ENCODE measurements around the gene CCDC27.
A peak's percentile ranks its signal among the peaks of the same experiment; 100 is the strongest.
"Not testable (repeated sequence)": the region's sequence is repeated elsewhere in the genome, so short reads cannot be mapped to it uniquely, and the experiment has no call there.

CCDC27 gene

DNA sequence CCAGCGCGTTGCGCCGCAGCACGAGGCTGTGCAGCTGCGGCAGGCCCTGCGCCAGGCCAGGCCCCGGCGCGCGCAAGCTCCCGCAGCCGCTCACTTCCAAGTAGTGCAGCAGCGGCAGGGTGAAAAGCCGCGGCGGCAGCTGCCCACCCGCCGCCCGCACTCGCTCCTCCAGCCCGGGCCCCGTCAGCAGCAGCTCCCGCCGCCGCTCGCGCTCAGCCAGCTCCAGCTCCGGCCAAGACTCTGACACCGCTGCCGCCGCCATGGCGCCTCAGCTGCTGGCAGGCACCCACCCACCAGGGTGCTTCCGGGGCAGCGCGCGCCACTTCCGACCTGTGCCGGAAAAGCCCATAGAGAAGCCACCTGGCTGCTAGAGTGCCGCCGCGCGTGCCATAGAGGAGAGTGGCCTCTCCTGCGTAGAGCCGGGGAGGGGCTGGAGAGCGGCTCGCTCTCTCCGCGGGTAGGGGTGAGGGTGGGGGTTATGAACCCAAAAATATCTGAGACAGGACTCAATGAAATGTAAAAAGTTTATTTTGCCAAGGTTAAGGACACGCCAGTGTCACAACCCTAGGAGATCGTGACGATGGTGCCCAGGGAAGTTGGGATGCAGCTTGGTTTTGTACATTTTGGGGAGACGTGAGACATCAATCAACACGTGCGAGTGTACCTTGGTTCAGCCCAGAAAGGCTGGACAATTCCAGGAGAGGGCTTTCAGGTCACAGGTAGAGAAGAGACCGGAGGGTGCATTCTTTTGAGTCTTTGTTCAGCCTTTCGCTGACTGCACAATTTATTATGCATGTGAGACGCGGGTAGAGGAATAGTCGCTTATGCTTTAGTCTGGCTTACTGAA is 44.2 kb downstream of the CCDC27 start, which contains the start of gene LRRC47:
TSS of gene LRRC47 (minus strand) at position 284 of the 847 bp plus-strand sequence. CDS start at position 262, 22 bp downstream.
- peak; percentile 92 for DNase-seq (ENCODE audit: low read depth)

DNA sequence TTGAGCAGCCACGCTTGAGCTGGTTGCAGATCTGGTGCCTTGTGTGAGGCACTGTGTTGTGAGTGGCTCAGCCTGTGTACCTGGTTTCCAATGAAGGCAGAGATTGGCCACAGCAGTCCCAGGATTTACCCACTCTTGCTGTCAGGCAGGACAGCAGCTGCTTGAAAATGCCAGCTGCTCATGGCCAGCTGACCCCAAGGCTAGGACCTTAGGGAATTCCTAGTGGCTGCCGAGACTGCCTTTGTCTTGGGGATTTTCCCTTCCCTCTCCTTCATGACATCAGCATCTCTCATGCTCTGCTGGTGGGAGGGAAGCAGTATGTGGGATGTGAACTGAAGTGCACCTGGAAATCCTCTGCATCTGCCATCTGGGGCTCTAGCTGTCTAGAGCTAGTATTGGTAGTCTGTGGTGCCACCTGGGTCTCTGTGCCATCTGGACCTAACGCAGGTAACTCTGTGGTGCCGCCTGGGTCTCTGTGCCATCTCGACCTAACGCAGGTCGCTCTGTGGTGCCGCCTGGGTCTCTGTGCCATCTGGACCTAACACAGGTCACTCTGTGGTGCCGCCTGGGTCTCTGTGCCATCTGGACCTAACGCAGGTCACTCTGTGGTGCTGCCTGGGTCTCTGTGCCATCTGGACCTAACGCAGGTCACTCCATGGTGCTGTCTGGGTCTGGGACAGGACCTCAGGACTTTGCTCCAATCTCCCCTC is 47.9 kb downstream of the CCDC27 start:
- no peak for DNase-seq (ENCODE audit: low read depth)

DNA sequence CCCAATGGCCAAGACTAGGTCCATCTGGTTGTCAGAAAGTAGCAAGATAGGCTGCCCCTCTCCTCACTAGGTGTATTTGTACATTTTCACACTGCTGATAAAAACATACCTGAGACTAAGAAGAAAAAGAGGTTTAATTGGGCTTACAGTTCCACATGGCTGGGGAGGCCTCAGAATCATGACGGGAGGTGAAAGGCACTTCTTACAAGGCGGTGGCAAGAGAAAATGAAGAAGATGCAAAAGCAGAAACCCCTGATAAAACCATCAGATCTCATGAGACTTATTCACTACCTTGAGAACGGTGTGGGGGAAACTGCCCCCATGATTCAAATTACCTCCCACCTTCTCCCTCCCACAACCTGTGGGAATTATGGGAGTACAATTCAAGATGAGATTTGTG is 48.5 kb downstream of the CCDC27 start:
- DNase-seq (ENCODE audit: low read depth), result not testable (repeated sequence)

DNA sequence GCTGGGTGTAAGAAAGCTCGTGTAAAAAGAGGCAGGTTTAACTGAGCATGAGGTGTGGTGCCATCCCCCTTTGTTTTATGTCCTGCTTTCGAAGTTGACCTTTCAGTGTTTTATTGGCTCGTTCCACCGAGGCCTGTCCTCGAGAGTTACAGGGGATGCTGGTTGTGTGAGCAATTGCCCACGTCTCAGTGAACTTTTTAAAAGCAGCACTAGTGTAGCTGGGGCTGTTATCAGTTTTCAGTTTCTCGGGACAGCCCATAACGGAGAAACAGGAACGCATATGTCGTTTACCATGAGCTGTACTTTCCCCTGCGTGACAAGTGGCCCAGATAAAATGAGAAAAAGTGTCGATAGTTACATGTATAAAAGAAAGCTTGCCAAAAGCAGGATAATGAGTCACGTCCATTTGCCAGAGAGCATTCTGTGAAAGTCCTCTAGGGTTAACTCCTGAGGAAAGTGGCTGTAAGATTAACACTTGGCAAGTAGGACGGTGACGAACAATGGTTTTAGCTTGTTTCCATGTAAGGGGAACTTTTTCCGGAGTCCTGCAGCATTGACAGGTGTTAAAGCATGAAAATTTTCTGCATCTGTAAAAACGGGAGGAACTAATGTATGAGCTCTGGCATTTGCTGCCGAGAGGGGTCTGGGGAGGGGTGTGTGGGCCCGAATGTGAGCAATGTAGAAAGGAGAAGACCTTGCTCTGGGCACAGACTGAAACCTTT is 51.8 kb downstream of the CCDC27 start:
- no peak for DNase-seq (ENCODE audit: low read depth)

DNA sequence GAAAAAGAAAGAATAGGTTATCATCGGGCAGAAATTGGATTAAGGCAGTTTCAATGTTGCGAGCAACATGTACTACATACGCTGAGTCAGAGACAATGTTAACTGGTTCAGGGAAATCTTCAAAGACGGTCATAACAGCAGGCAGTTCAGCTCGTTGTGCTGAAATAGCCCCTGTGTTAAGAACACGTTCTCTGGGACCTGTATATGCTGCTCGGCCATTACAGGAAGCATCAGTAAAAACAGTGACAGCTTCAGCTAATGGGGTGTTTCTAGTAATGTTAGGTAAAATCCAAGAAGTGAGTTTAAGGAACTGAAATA is 52.3 kb downstream of the CCDC27 start:
- DNase-seq (ENCODE audit: low read depth), result not testable (repeated sequence)

DNA sequence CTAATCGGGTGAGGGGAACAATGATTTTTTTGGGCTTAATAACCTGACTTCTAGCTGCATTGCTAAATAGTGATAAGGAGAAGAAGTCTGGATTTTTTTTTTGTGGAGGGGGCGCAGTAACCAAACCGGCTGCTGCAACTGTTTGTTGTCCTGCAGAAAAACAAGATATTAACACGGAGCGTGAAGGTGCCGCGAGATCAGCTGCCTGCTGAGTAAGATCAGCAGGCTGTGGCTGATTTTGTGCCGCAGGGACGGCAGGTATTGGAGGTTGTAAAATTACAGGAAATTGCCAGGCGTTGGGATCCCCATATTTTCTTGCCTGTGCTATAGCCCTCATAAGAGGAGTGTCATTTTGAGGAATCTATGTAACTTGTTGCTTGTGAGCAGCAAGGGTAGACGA is 52.8 kb downstream of the CCDC27 start:
- no peak for DNase-seq (ENCODE audit: low read depth)

DNA sequence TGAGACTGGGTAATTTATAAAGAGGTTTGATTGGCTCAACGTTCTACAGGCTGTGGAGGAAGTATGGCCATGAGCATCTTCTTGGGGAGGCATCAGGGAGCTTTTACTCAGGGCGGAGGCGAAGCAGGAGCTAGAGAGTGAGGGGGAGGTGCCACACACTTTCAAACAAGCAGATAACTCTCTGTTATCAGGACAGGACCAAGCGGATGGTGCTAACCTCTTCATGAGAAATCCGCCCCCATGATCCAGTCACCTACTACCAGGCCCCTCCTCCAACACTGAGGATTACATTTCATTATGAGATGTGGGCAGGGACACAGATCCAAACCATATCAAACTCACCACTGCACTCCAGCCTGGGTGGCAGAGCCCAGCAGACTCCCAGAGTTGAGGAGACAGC is 55.5 kb downstream of the CCDC27 start:
- no peak for DNase-seq (ENCODE audit: low read depth)

DNA sequence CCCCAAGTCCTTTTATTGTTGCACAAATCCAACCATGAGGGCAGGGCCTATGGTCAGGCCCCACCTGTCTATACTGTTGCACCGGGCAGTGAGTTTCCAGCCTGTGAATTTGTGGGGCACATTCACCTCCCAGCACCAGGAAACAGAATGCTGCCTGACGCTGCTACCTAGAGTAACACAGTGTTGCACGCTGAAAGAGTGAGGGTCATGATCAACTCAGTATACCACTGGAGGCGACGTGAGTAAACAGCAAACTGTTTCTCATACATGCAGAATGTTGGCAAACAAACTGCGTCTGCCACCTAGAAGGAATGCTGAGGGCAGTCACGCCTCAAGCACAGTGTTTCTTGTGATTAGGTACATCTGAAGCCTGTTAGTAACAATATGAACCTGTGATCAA is 57.4 kb downstream of the CCDC27 start:
- no peak for DNase-seq (ENCODE audit: low read depth)

DNA sequence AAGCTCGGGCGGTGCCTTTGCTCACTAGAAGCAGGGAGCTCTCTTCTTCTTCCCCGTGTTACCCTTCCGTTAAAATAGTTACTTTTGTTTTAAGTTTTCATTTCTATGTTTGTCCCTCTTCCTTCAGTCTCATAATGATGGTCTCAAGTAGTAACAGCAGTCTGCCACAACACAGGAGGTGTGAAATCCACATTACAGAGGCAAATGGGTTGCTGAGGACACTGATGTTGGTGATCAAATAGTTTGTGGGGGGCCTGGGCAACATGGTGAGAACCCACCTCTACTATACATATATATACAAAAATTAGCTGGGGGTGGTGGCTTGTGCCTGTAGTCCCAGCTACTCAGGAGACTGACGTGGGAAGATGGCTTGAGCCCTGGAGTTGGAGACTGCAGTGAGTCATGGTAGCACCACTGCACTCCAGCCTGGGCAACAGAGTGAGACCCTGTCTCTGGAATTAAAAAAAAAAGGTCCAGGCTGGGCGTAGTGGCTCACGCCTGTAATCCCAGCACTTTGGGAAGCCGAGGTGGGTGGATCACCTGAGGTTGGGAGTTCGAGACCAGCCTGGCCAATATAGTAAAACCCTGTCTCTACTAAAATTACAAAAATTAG is 58.0 kb downstream of the CCDC27 start:
- not testable (repeated sequence) for DNase-seq (ENCODE audit: low read depth)

DNA sequence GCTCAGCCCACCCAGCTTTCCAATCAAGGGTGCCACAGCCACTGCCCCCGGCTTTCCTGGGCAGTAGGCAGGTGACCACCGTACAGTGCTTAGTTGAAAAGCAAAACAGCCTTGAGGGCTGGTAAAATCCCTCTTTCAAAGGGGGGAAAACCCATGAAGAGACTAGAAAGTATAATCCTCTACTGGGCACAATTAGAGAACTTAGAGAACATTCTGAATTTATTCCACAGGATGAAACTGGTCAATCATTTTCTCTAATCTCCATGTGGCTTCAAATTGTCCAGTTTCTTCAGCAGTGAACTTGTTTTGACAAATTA is 59.3 kb downstream of the CCDC27 start:
- no peak for DNase-seq (ENCODE audit: low read depth)

DNA sequence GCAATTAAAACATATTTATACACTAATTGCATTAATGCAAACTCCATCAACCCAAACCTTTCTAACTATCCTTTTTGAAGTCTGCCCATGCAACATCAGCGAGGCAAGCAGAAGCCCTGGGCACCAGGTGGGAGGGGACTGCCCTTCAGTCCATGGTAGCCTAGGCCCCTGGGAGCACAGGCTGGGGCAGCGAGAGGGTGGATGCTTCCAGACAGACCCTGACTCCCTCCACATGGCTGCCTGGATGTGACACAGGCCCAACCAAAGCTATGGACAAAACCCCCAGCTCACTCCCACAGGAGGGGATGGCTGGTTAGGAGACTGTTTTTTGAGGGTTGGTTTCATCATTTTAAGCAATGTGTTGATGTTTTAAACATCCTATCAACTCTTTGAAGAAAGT is 61.8 kb downstream of the CCDC27 start:
- no peak for DNase-seq (ENCODE audit: low read depth)

DNA sequence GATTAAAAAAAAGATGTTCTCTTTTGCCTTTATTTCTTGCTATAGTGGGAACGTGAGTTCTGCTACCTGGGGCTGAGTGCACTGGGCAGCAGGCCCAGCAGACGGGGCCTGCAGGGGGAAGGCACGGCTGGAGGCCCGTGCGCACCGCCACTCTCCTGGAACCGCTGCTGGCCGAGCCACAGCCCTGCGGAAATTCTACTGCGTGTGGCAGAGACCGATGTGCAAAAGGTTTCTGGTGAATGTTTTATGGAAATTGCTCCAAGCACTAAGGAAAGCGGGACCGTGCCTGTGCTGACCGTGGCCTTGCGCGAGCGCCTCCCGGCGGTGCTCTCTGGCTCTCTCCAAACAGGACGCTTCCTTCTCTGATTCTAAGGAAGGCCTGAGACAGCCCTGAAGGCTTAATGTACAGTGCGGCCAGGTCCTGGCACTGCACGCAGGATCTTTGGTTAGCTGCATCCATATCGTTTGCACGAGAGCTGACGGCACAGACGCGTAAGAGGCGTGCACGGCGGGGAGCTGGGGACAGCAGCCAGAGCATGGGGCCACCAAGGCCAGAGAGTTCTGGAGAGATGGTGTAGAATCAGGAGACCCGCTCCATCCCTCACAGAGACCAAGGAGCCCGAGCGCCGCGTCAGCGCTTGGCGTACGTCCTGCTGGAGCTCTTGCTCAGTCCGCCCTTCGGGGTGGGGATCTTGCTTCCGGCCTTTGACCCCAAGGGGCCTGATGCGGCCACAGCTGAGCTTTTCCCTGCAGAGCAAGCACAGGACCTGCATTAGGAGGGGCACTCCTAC is 62.7 kb downstream of the CCDC27 start:
- DNase-seq (ENCODE audit: low read depth), result no peak

DNA sequence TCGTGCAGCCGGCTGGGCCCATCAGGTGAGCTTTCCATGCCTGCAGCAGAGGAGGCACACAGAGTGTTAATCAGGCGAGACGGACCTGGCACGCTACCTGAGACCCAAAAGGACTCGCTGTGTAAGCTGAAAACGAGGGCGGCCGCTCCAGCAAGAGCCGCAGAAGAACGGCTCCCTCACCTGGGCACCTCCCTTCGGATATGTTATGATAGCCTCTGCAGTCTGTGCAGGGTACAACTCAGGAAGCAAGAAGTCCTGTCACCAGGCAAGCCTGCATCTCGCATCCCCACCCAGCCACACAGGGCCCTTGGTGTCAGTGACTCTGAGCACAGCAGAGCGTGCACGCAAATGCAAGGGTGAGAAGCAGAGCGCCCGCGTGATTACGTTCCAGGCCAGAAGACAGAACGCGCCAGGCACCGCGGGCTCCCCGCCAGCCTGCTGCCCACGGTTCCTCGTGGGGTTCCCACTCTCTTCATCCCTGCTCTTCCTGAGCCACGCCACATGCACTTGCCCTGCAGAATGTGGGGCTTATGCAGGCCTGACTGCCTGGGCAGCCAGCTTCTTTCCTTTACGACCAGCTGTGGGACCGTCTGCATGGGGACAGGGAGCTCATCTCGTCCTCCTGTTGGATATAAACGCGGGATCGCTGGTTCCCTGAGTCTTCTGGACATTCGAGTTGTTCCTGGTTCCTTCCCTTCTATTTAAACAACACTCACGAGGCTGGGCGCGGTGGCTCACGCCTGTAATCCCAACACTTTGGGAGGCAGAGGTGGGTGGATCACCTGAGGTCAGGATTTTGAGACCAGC is 64.3 kb downstream of the CCDC27 start:
- DNase-seq (ENCODE audit: low read depth), result no peak

DNA sequence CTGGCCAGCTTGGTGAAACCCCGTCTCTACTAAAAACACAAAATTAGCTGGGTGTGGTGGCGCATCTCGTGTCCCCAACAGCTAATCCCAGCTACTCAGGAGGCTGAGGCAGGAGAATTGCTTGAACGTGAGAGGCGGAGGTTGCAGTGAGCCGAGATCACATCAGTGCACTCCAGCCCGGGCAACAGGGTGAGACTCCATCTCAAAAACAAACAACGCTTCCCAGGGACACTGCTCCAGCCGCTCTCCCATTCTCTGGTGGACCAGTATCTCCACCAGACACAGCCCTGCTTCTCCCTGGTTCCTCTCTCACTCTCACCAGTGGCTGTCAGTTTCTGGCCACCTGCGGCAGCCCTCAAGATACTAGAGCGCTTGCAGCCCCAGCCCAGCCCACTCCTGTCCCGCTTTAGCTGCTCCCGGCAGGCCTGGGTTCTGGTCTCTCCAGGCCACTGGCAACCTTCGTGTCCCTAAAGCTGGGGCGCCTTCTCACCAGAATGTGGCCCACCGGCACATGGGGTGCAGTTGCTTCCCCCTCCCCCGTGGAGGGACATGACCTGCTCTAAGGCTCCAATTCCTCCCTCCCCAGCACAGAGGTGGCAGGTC is 65.0 kb downstream of the CCDC27 start:
- DNase-seq (ENCODE audit: low read depth), result no peak

DNA sequence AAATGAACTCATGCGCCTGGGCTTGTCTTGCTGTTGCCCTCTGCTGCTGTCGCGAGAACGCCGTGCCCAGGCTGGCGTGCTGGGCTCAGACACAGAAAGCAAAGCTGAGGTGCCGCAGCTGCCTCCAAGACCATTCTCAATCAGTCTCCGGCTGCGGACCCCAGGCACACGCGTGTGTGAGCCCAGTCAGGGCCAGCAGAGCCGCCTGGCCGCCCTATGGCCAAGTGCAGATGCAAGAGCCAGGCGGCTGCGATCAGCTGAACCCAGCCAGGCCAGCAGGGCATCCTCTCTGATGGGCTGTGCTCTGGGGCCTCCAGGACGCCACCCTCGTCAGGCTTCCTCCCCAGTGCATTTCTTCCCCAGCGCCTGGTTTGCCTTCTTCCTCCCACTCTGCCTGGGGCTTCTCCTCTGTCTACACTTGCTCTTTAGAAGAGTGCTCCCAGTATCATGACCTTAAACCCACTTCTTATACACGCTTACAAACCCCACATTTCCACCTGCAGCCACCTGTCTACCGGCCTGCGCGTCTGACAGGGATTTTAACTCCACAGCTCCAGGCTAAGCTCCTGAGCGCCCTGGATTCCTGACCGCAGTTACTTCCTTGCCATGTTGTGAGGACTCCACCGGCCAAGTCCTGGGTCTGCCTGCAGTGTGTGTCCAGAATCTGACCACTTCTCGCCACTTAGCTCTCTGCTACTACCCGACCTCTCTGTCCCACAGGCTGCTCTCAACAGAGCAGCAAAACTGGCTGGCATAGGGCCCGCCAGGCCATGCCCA is 65.8 kb downstream of the CCDC27 start:
- no peak for DNase-seq (ENCODE audit: low read depth)

DNA sequence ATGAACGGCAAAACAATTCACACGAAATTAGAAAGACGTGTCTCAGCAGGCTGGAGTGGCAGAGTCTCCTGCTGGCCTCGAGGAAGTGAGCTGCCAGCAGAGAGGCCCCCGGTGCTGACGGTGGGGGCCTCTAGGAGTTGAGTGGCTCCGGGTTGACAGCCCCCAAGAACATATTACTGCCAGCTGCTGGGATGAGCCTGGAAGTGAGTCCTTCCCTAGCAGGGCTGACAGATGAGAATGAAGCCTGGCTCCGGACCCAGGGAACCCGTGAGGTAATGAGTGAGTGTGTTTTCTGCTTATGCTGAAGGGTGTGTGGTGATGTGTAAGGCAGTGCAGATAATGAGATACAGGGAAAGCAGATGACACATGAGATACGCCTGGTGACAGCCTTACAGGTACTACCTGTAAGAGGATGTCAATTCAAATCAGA is 67.5 kb downstream of the CCDC27 start:
- no peak for DNase-seq (ENCODE audit: low read depth)

DNA sequence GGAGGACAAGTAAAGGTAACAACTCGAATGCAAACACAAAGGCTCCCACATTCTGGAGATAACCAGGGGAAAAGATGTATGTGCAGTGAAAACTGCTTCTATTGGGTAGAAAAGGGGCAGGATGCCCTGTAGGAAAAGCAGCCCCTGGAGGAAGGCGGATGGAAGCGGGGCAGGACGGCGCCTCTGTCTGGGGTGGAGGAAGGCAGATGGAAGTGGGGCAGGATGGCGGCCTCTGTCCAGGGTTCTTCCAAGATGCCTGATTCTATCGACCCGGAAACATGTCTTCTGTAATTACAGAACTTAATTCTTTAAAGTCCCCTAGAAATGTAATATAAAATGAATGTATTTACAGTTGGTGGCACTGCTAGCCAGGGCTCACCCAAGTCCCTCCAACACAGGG is 68.1 kb downstream of the CCDC27 start:
- DNase-seq (ENCODE audit: low read depth), result no peak

DNA sequence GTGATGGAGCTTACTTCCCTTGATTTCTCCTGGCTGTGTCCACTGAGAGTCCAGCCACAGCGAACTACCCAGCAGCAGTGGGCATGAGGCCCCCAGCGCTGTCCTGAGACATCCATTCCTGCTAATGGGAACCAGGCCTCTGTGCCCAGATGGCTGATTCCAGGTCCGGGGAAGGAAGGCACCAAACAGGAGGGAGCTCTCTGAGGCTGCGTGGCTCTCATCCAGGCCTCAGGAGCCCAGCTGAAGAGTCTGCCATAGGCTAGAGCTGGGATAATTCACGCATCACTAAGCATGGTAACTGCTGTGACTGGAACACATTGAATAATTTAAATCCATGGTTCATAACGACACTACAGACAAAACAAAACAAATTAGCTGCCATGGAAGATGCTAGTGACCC is 68.8 kb downstream of the CCDC27 start:
- DNase-seq (ENCODE audit: low read depth), result no peak

Data from stimulated activated CD8-positive, alpha-beta memory T cell treated with anti-CD3 and anti-CD28 coated beads, Interleukin-12 subunit alpha, Interleukin-12 subunit beta, amount 100 ng/mL, for 1 hour (primary cell).